ENCODE data around the gene SV2C.

- no peak for TF ChIP-seq ZNF8 (CRISPR knock-in tag; IDR thresholded peaks at IDR 0.05)
- no peak for TF ChIP-seq ZNF565 (CRISPR knock-in tag; conservative IDR thresholded peaks at IDR 0.05; ENCODE audit: low read depth)
- TF ChIP-seq ZNF70 (CRISPR knock-in tag; IDR thresholded peaks at IDR 0.05), result no peak
- TF ChIP-seq TSHZ2 (CRISPR knock-in tag; IDR thresholded peaks at IDR 0.05), result no peak
- no peak for TF ChIP-seq ZC3H10 (CRISPR knock-in tag; IDR thresholded peaks at IDR 0.05)
- TF ChIP-seq ZFP3 (CRISPR knock-in tag; IDR thresholded peaks at IDR 0.05), result no peak
- TF ChIP-seq TOX (CRISPR knock-in tag; IDR thresholded peaks at IDR 0.05; ENCODE audit: borderline replicate concordance), result no peak
- TF ChIP-seq, protein P1, sequence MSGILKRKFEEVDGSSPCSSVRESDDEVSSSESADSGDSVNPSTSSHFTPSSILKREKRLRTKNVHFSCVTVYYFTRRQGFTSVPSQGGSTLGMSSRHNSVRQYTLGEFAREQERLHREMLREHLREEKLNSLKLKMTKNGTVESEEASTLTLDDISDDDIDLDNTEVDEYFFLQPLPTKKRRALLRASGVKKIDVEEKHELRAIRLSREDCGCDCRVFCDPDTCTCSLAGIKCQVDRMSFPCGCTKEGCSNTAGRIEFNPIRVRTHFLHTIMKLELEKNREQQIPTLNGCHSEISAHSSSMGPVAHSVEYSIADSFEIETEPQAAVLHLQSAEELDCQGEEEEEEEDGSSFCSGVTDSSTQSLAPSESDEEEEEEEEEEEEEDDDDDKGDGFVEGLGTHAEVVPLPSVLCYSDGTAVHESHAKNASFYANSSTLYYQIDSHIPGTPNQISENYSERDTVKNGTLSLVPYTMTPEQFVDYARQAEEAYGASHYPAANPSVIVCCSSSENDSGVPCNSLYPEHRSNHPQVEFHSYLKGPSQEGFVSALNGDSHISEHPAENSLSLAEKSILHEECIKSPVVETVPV (CRISPR knock-in tag; IDR thresholded peaks at IDR 0.05), result no peak
- no peak for TF ChIP-seq ZFP30 (CRISPR knock-in tag; IDR thresholded peaks at IDR 0.05)
Measured at GRCh38 chr5:76216748-76217147, 133.6 kb downstream of the SV2C start.

Measured in SK-N-SH treated with all-trans-retinoic acid at 6 μM for 48 hours (cell line).